ENCODE data around the gene CEP41. TPM values are rescaled to one million over a fixed set of nuclear protein-coding genes. Genes with fewer than 3 reads are reported as not detected.

Gene CEP41
- total RNA-seq, 4 donors from 2014 or later: 1.8 to 6.2 (median 1.9) TPM

- TF ChIP-seq POLR2A (IDR thresholded peaks at IDR 0.05) (no peak), CTCF (IDR thresholded peaks at IDR 0.05 in 4 of 5, conservative IDR thresholded peaks at IDR 0.05 in 1 of 5) (no peak)
- Histone ChIP-seq H3K36me3 (no peaks in the 10 kb centered on the region), H3K27me3 (peaks cover 16 to 77% (median 28%) of the 10 kb centered on the region in 3 donors), H3K4me1 (peaks cover 2 to 8% of the 10 kb centered on the region in 2 donors), H3K4me3 (no peak overlapping the region), H3K9me3 (no peaks in the 10 kb centered on the region), H3K27ac (no peak overlapping the region)
- in situ Hi-C loops (cut with MboI; ENCODE audit: low sequenced_read_pairs in 4 of 4) (no loop called here), intact Hi-C loops (cut with DNase I; ENCODE audit: low total_unique reads) (loop anchor here (5.0 to 10.0 kb wide), 2 partner anchors 211 to 236 kb away; no protein-coding TSS in a partner anchor)
- DNase-seq: no peak
- no peak for ATAC-seq
Observed at GRCh38 chr7:130488392-130489139, 47.8 kb upstream of the CEP41 start.

- Histone ChIP-seq H3K4me3 (peak overlapping the region in 2 of 4 donors; percentile 31 to 50), H3K36me3 (no peaks in the 10 kb centered on the region), H3K9me3 (no peaks in the 10 kb centered on the region), H3K4me1 (peaks cover 2 to 5% of the 10 kb centered on the region in 2 donors), H3K27me3 (peaks cover 5 to 64% (median 28%) of the 10 kb centered on the region in 3 donors), H3K27ac (no peak overlapping the region)
- ATAC-seq (no peak), DNase-seq (no peak)
- in situ Hi-C loops (cut with MboI; ENCODE audit: low sequenced_read_pairs in 4 of 4) (no loop called here), intact Hi-C loops (cut with DNase I; ENCODE audit: low total_unique reads) (loop anchor here (5.0 to 10.0 kb wide), 2 partner anchors 210 to 238 kb away; no protein-coding TSS in a partner anchor)
- TF ChIP-seq POLR2A (IDR thresholded peaks at IDR 0.05): no peak
- no peak for TF ChIP-seq CTCF (IDR thresholded peaks at IDR 0.05 in 4 of 5, conservative IDR thresholded peaks at IDR 0.05 in 1 of 5)
Observed at GRCh38 chr7:130486954-130487436, 46.2 kb upstream of the CEP41 start.

GRCh38 chr7:130486114-130486953 is 45.5 kb upstream of the CEP41 start:
- Histone ChIP-seq H3K27me3 (peaks cover 5 to 59% (median 24%) of the 10 kb centered on the region in 3 donors), H3K9me3 (no peaks in the 10 kb centered on the region), H3K27ac (no peak overlapping the region), H3K36me3 (no peaks in the 10 kb centered on the region), H3K4me3 (peak overlapping the region; percentile 31 to 50 (median 38)), H3K4me1 (peaks cover under 1% of the 10 kb centered on the region in 2 donors)
- intact Hi-C loops (cut with DNase I; ENCODE audit: low total_unique reads): loop anchor here (5.0 to 10.0 kb wide), 2 partner anchors 209 to 238 kb away; no protein-coding TSS in a partner anchor
- in situ Hi-C loops (cut with MboI; ENCODE audit: low sequenced_read_pairs in 4 of 4): no loop called here
- no peak for DNase-seq
- ATAC-seq: no peak
- TF ChIP-seq CTCF (IDR thresholded peaks at IDR 0.05 in 4 of 5, conservative IDR thresholded peaks at IDR 0.05 in 1 of 5): peak in 2 of 5 experiments; percentile 46 to 48
- no peak for TF ChIP-seq POLR2A (IDR thresholded peaks at IDR 0.05)

- in situ Hi-C loops (cut with MboI; ENCODE audit: low sequenced_read_pairs in 4 of 4): no loop called here
- no peaks in the 10 kb centered on the region for H3K9me3 ChIP-seq
- peak overlapping the region in 3 of 4 donors; percentile 32 to 50 (median 45) for H3K4me3 ChIP-seq
- no peak overlapping the region for H3K27ac ChIP-seq
- intact Hi-C loops (cut with DNase I; ENCODE audit: low total_unique reads): loop anchor here (5.0 to 10.0 kb wide), 2 partner anchors 208 to 239 kb away; no protein-coding TSS in a partner anchor
- DNase-seq: no peak
- no peak for TF ChIP-seq CTCF (IDR thresholded peaks at IDR 0.05 in 4 of 5, conservative IDR thresholded peaks at IDR 0.05 in 1 of 5)
- TF ChIP-seq POLR2A (IDR thresholded peaks at IDR 0.05): no peak
- H3K4me1 ChIP-seq: no peaks in the 10 kb centered on the region
- peaks cover 2 to 53% (median 17%) of the 10 kb centered on the region in 3 donors for H3K27me3 ChIP-seq
- no peaks in the 10 kb centered on the region for H3K36me3 ChIP-seq
- no peak for ATAC-seq
Observed at GRCh38 chr7:130485734-130486113, 44.9 kb upstream of the CEP41 start.

Data from gastrocnemius medialis (tissue), 4 donors.